HG02571 (cell line): ENCODE measurements around the gene ARPC1A.
"Not testable (repeated sequence)": the region's sequence is repeated elsewhere in the genome, so short reads cannot be mapped to it uniquely, and the experiment has no call there.

Experiments
- ATAC-seq: cut with Tn5 transposase; IDR thresholded peaks from one replicate; pipeline ENCODE4 v1.9.1; 2021; ENCODE audit warnings: mild to moderate bottlenecking, moderate library complexity; ENCODE audit not compliant: unreplicated experiment

ARPC1A gene

DNA sequence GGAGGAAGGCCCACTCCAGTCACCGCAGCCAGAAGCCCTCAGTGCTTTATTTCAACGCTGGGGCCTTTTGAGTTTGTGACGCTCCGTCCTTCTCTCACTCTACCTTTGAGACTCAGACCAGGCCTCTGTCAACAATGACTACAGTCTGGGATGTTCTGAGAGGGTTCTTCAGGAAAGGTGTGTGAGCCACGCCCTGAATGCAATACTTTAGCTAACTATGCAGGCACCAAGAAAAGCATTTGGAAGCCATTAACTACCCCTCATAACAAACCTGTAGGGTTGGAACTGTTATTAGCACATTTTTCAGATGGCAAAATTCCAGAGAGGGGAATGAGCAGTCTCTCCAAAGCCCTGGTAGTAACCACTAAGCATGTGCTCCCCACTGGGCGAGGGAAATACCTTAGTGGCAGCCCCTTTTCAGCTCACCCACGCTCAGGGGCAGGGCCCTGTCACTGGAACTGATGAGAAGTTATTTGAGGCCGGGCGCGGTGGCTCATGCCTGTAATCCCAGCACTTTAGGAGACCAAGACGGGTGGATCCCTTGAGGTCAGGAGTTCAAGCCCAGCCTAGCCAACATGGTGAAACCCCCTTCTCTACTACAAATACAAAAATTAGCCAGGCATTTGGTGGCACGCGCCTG is 43.2 kb downstream of the ARPC1A start:
- ATAC-seq: no peak

DNA sequence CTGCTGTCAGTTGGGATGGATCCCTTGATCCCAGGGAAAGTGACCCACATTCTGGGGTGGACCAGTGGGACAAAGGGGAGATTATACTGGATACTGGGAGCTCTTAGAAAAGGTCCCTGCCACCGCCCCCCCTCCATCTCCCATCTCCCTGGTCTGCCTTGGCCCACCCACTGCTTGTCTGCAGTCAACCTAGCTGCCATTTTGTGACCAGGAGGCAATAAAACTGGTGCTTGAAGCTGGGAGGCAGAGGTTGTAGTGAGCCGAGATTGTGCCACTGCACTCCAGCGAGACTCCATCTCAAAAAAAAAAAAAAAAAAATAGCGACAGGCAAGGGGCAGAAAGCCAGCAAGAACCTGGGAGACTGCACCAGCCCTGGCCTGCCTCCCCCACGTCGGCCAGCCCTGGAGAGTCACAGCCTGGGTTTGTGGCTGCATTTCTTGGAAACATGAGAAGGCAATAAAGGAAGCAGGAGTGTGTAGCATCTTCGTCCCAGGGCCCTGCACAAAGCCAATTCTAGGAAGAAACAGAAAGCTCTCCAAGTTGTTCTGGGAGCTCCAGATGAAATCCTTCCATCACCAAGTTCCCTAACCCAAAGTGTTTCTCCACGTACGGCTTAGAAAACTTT is 44.2 kb downstream of the ARPC1A start:
- no peak for ATAC-seq

DNA sequence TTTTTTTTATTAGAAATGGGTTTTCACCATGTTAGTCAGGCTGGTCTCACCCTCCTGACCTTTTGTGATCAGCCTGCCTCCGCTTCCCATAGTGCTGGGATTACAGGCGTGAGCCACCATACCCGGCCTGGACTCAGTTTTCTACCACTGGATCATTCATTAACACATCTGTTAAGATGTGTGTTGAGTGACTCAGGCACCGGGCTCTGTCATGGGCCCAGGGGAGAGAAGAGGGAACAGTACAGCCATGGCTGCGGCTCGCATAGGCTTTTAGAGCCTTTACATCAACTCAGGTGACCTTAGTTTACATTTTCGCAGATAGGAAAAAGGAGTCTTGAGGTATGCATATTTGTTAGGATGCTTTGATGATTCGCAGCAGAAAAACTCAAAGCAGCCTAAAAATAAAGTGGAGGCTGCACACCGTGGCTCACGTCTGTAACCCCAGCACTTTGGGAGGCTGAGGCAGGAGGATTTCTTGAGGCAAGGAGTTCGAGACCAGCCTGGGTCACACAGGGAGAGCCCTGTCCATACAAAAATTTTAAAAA is 45.8 kb downstream of the ARPC1A start:
- ATAC-seq: no peak

DNA sequence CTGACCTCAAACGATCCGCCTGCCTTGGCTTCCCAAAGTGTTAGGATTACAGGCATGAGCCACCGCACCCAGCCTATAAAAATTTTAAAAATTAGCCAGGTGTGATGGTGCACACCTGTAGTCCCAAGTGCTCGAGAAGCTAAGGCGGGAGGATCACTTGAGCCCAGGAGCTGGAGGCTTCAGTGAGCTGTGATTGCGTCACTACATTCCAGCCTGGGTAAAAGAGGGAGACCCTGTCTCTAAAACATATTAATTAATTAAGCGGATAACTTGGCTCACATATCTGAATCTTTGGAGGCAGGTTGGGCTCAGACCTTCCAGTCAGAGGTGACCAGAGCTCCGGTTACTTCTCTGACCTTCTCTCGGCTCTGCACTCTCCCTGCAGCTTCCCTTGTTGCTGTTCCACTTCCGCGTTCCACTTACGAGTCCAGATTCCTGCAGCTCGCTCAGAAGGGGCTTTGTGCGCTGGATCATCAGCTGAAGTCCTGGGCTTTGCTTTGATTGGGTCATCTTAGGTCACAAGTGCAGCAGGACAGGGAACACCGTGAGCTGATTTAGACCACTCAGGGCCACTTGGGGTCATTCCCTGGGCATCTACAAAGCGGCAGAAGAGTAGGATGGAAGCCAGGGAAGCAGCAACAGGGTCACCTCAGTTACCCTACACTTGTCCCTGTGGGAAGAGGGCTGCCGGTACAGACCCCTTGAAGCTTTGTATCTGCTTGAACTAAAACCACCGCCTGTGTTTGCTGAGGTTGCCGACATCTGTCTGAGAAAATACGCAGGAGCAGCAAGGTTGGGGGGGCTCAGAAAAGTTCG is 46.8 kb downstream of the ARPC1A start:
- ATAC-seq: no peak

DNA sequence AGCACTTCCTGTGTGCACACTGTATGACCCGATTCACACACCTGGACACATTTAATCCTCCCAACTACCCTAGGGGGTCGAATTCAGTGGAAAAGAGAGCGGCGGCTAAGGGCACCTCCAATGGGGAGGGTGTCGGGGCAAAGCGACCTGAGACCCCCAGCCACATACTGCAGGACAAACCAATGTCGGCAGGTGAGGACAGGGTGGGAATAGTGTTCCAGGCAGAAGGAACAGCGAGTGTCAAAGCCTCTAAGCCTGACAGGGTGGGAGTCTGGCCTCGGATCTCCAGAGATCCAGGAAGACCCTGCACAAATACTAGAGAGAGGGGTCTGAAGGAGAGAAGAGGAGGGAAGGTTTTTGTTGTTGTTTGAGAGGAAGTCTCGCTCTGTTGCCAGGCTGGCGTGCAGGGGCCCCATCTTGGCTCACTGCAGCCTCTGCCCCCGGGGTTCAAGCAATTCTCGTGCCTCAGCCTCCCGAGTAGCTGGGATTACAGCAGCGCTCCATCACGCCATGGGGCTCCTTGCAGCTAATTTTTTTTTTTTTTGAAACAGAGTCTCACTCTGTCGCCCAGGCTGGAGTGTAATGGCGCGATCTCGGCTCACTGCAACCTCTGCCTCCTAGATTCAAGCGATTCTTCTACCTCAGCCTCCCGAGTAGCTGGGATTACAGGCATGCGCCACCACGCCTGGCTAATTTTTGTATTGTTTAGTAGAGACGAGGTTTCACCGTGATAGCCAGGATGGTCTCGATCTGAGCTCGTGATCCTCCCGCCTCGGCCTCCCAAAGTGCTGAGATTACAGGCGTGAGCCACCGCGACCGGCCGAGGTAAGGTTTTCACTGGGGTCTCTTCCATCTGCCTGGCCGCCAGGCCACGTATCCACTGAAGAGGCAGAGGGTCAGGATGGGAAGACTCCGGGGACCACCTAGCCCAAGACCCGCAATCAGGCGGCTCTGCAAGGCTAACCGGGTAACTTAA is 47.7 kb downstream of the ARPC1A start:
- no peak for ATAC-seq

DNA sequence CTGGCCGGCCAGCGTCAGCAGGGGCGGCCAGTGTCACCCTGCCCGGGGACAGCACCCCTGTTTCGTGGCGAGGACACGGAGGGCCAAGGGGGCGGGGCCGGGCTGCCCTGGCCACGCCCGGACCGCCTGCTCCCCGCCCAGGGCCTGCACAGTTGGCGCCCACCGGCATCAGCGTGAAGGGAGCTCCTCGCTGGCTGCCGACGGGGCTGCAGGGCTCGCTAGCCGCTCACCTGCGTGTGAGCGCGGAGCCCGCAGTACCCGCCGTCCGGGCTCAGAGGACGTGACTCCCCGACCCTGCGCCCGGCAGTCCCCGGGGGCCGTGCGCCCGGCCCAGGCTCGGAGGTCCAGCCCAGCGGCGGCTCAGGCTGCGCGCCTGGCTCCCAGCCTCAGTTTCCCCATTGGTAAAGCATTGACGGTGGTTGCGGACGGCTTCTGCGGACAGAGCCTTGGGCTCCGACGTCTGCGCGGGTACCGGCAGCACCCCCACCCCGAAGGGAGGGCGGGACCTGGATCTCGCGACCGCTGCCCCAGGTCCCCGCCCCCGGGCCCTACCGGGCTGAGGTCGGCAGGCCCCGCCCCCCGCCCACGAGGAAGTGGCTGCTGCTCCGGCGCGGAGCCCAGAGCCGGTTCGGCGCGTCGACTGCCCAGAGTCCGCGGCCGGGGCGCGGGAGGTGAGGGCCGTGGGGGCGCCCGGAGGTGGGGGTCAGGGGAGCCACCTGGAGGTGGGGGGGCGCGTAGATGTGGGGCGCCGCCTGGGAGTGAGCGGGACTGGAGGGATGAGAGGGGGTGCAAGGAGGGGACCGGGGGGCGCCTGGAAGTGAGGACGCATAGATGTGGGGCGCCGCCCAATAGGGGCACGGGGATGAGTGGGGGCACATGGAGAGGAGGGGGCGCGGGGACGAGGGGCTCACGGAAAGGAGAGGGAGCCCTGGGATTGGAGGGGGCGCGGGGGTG is 48.7 kb downstream of the ARPC1A start, which contains the start of gene ARPC1B:
ARPC1B (plus strand) TSS at position 620 of the 954 bp plus-strand sequence. CDS start 10,985 bp downstream, outside the sequence.
- peak; percentile 63 for ATAC-seq

DNA sequence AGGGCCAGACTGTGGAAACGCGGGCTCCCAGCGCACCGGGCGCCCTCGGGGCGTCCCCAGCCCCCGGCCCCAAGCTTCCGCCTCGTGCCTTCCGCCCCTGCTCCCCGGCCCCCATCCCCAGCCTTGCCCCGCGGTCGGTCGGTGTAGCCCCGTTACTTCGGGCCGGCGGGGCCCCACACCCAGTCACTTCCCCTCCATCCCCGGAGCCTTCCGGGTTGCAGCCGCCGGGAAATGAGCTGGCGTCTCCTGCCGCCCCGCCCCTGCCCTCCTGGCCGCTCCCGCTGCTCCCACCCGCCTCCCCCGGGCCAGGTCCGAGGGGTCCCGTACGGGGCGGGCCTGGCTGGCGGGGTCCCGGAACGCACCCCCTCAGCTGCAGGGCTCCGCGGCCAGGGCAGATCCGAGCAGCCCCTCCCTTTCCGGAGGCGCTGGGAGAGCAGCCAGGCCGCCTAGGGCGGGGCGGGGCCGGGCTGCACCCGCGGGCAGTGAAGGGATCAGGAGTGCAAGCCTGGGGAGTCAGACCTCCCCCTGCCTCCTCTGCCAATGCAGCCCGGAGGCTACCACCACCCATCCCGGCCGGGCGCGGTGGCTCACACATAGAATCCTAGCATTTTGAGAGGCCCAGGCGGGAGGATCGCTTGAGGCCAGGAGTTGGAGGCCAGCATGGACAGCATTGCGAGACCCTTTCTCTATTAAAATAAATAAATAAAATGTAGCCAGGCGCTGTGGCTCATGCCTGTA is 49.5 kb downstream of the ARPC1A start:
- ATAC-seq: peak; percentile 45

DNA sequence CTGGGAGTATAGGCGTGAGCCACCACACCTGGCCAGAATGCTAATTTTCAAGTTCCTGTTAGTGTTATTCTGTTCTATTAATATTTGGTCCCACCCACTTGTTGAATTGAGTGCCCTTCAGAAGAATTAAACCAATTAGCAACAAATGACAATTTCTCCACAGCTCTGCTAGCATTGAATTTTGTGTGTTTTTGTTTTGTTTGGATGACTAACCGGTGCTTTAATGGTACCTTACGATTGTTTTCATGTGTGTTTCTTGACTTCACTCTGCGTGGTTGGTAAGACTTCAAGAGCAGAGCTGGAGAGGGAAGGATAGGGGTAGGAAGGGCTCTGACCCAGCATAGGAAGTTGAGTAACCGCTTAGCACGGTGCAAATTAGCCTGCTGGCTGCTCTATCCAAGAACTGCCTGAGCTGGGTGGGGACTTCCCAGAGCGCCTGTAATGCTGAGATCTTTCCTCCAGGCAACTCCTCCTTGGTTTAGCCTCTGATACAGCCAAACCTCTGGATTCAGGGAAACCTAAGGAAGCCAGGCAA is 53.4 kb downstream of the ARPC1A start:
- ATAC-seq: no peak

DNA sequence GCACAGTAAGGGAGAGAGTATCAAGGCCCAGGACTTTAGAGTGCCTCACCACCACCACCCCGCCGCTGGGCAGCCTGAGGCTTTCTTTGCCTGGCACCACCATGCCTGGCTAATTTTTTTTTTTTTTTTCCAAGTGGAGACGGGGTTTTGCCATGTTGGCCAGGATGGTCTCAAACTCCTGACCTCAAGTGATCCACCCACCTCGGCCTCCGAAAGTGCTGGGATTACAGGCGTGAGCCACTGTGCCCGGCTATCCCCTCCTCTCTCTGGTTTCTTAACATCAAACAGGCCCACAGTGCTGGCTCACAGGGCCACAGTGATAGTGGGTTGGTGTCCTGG is 54.0 kb downstream of the ARPC1A start:
- ATAC-seq: not testable (repeated sequence)

DNA sequence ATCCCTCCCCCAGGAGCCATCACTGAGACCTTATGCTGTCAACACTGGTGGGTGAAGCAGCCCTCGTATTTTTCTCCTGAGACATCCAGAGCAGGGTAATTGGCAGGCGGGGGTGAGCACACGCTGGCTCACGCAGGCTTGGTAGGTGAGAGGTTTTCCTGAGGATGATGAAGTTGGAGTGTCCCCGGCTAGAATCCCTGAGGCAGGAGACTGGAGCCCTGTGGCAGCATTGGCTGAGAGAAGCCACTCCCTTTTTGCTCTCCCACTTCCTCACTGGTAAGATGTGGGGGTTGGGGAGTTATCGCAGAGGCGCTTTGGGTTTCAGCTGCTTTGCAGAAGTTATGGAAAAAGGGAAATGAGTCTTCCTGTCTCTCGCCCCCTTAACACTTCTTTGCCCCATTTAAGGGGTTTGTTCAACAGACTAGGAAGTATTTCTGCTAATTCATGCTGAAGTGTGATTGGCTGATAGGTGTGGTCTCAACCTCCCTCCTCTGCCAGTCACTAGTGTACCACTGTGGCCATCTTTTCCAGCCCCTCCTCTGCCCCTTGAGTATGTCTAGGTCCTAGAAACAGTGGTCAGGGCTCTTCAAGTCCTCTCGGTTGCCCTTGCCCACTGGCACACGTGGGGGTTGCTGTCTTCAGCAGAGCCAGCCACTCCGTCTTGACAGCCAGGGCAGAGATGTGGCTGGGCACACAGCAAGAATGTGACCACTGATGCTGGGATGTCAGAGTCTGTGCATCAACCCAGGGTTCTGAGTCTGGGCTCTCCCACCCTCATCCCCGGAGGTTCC is 54.5 kb downstream of the ARPC1A start:
- ATAC-seq: peak; percentile 32

DNA sequence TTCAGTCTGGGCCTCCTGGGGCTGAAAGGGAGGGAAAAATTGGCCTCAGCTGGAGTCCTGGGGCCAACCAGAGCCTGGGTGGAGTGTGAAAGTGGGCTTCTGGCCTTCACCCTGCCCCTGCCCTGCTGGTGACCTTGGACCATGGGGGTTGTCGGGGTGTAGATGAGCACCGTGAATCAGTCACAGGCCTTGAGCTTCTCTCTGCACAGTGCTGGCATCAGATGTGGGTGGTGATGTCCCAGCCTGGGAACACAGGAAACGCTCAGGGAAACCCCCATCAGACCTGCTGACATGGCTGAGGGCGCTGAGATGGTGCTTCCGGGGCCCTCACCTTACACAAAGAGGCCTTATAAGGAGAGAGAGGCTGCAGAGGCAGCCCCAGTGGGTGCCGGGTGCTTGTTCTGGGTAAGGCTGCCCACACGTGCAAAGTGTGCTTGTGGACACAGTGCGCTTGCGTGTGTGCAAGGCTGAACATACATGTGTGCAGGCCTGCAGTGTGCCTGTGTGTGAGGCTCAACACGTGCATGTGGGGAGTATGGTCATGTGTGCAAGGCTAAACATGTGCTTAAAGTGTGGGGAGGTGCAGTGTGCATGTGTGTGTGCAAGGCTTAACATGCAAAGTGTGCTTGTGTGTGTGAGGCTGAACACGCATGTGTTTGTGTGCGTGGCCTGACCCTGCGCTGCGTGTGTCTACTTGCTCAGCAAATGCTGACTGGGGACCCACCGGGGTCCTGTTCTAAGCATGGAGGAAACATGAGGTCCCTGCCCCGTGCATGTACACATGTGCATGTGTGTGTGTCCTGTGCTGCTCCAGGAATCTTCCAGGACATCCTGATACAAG is 55.3 kb downstream of the ARPC1A start:
- peak; percentile 70 for ATAC-seq

DNA sequence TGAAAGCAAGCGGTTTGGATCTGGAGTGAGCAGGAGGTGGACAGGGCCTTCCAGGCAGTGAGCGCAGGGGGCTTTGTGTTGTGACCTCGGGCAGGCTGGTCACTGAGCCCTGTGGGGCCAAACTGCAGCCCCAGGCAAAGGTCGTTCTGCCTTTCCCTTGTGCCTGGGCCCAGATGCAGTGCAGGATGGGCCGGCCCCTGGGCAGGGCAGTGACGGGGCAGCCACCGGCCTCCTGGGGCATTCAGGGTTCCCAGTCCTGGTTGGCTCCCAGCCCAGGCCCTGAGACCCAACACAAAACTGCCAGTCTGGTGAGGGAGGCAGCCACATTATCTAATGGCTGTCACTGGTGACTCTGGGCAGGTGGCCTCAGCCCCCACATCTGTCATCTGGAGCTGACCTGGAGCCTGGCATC is 56.0 kb downstream of the ARPC1A start:
- no peak for ATAC-seq

DNA sequence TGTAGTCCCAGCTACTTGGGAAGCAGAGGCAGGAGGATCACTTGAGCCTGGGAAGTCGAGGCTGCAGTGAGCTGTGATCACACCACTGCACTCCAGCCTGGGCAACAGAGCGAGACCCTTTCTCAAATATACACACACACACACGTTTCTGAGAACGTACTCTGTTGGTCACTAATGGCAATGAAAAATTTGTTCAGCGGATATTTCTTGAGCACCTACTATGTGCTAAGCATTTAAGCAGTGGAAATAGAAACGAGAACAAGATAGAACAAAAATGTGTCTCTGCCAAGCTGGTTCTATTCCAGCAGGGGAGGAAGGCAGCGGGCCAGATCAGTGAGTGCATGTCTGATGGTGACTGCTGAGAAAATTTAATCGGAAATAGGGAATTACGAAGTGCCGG is 57.5 kb downstream of the ARPC1A start:
- ATAC-seq: no peak

DNA sequence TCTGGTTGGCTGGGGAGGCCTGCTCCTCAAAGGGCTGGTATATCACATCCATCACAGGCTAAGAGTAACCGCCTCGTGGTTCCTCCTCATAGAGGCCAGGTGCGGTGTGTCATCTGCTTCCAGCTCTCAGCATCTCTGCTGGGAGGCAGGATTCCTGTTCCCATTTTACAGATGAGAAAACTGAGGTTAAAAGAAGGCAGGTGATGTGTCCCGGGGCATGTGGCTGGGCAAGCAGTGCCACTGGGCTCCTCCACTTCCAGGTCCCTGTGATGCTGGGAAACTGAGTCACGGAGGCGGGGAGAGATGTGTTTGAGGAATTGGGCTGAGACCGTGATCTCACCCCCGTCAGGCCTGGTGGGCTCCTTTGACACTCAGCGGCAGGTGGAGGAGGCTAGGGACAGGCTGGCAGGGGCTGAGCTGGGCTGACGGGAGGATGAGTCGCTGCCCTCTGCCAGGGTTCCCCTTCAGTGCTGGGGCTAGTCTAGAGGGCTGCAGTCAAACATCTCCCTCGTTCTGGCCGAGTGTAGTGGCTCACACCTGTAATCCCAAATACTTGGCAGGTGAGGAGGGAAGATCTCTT is 58.2 kb downstream of the ARPC1A start:
- ATAC-seq: no peak

DNA sequence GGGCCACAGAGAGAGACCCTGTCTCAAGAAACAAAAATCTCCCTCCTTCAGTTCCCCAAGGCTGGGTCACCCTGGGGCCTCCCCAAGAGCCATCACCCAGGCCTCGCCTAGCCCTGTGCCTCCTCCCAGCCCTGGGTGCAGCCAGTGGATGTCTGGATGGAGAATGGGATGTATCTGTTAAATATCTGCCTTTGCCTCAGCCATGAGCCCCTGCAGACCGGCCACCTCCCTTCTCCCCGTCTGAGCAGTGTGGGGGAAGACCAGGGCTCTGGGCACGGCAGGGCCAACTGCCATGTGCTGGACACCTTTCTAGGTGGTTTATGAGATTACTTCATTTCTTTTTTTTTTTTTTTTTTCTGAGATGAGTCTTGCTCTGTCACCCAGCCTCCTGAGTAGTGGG is 58.8 kb downstream of the ARPC1A start:
- no peak for ATAC-seq

DNA sequence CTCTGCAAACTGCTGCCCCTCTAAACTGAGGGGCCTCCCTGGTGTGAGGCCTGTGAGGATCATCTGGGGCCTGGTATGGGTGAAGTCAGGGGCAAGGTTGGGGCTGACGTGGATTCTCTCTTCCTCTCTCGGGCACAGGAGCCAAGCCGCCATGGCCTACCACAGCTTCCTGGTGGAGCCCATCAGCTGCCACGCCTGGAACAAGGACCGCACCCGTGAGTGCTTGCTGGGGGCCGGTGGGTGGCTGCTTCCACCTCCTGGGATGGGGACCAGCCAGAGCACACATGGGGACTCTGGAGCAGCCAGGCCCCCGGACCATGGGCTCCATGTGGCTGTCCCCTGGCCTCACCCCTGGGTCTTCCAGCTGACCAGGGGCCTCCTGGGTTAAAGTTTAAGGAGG is 59.9 kb downstream of the ARPC1A start:
- no peak for ATAC-seq
